H9 (cell line): ENCODE data around the gene MICAL3. TPM values are rescaled to one million over a fixed set of nuclear protein-coding genes. Genes with fewer than 3 reads are reported as not detected.

Experiments
- DNase-seq: peaks from one replicate; pipeline ENCODE4 v3.0.0-alpha.2; 2017
- H2AFZ ChIP-seq: one replicate; pipeline ENCODE4 v1.6.1; 2013; ENCODE audit warnings: mild to moderate bottlenecking, low read length, control low read depth, moderate library complexity
- H2AK5ac ChIP-seq: 2 replicates; pipeline ENCODE4 v1.6.1; 2013; ENCODE audit warnings: low read length, control low read depth, mixed read lengths; ENCODE audit not compliant: insufficient read length
- H2BK120ac ChIP-seq: one replicate; pipeline ENCODE4 v1.6.1; 2013; ENCODE audit warnings: low read depth, mild to moderate bottlenecking, low read length, control low read depth, inconsistent platforms; ENCODE audit not compliant: poor library complexity, severe bottlenecking
- H2BK12ac ChIP-seq: 2 replicates; pipeline ENCODE4 v1.6.1; 2013; ENCODE audit warnings: low read length, control low read depth, mixed read lengths, low read depth; ENCODE audit not compliant: insufficient read length
- H2BK15ac ChIP-seq: 2 replicates; pipeline ENCODE4 v1.6.1; 2013; ENCODE audit warnings: low read depth, low read length, control low read depth
- H2BK20ac ChIP-seq: one replicate; pipeline ENCODE4 v1.6.1; 2013; ENCODE audit warnings: low read depth, mild to moderate bottlenecking, low read length, control low read depth, inconsistent platforms; ENCODE audit not compliant: poor library complexity, severe bottlenecking
- H2BK5ac ChIP-seq: 2 replicates; pipeline ENCODE4 v1.6.1; 2013; ENCODE audit warnings: low read length, control low read depth, mixed read lengths; ENCODE audit not compliant: insufficient read length
- H3K14ac ChIP-seq: 2 replicates; pipeline ENCODE4 v1.6.1; 2013; ENCODE audit warnings: low read length, control low read depth; ENCODE audit not compliant: insufficient read depth
- H3K18ac ChIP-seq: 2 replicates; pipeline ENCODE4 v1.6.1; 2013; ENCODE audit warnings: low read depth, mild to moderate bottlenecking, mixed read lengths, low read length, control low read depth; ENCODE audit not compliant: insufficient read length
- H3K23ac ChIP-seq: 2 replicates; pipeline ENCODE4 v1.6.1; 2013; ENCODE audit warnings: low read length, control low read depth, mixed read lengths, low read depth; ENCODE audit not compliant: insufficient read length
- H3K23me2 ChIP-seq: 2 replicates; pipeline ENCODE4 v1.6.1; 2013; ENCODE audit warnings: low read depth, mild to moderate bottlenecking, mixed read lengths, low read length, control low read depth; ENCODE audit not compliant: insufficient read length, poor library complexity, severe bottlenecking
- H3K27ac ChIP-seq: 2 replicates; pipeline ENCODE4 v1.5.1; 2013; ENCODE audit warnings: low read length, control low read depth, mixed read lengths, low read depth; ENCODE audit not compliant: insufficient read length
- H3K27me3 ChIP-seq: 2 replicates; pipeline ENCODE4 v1.6.1; 2013; ENCODE audit warnings: low read length, control low read depth, inconsistent platforms; ENCODE audit not compliant: insufficient read depth
- H3K4ac ChIP-seq: 2 replicates; pipeline ENCODE4 v1.6.1; 2013; ENCODE audit warnings: low read depth, mild to moderate bottlenecking, control low read depth, inconsistent platforms, low read length, moderate library complexity
- H3K4me1 ChIP-seq: 2 replicates; pipeline ENCODE4 v1.6.1; 2013; ENCODE audit warnings: low read length, control low read depth, inconsistent platforms; ENCODE audit not compliant: insufficient read depth
- H3K4me2 ChIP-seq: 2 replicates; pipeline ENCODE4 v1.6.1; 2013; ENCODE audit warnings: low read length, control low read depth, mixed read lengths; ENCODE audit not compliant: insufficient read length, insufficient read depth
- H3K56ac ChIP-seq: 2 replicates; pipeline ENCODE4 v1.6.1; 2013; ENCODE audit warnings: low read depth, mild to moderate bottlenecking, mixed read lengths, low read length, control low read depth; ENCODE audit not compliant: insufficient read length
- H3K79me1 ChIP-seq: 2 replicates; pipeline ENCODE4 v1.6.1; 2013; ENCODE audit warnings: low read depth, mild to moderate bottlenecking, moderate library complexity, low read length, control low read depth, inconsistent platforms; ENCODE audit not compliant: insufficient read depth, poor library complexity, severe bottlenecking
- H3K79me2 ChIP-seq: 2 replicates; pipeline ENCODE4 v1.6.1; 2013; ENCODE audit warnings: low read length, control low read depth, inconsistent platforms; ENCODE audit not compliant: insufficient read depth
- H3K9ac ChIP-seq: 2 replicates; pipeline ENCODE4 v1.6.1; 2013; ENCODE audit warnings: low read length, control low read depth, mixed read lengths; ENCODE audit not compliant: insufficient read length; ENCODE audit errors: extremely low read depth
- H3K9me3 ChIP-seq: one replicate; pipeline ENCODE4 v1.6.1; 2013; ENCODE audit warnings: low read depth, low read length, inconsistent platforms; ENCODE audit not compliant: control insufficient read depth
- H3T11ph ChIP-seq: one replicate; pipeline ENCODE4 v1.6.1; 2013; ENCODE audit warnings: mild to moderate bottlenecking, low read length, control low read depth, inconsistent platforms
- H4K20me1 ChIP-seq: one replicate; pipeline ENCODE4 v1.6.1; 2013; ENCODE audit not compliant: control insufficient read depth, insufficient read length, insufficient read depth
- H4K5ac ChIP-seq: 2 replicates; pipeline ENCODE4 v1.6.1; 2013; ENCODE audit warnings: low read depth, mild to moderate bottlenecking, mixed read lengths, low read length, control low read depth; ENCODE audit not compliant: insufficient read length
- H4K8ac ChIP-seq: replicated peaks from 2 replicates; pipeline ENCODE4 v1.6.1; 2013; ENCODE audit warnings: low read length, control low read depth, mixed read lengths, low read depth; ENCODE audit not compliant: insufficient read length
- H4K91ac ChIP-seq: 2 replicates; pipeline ENCODE4 v1.6.1; 2013; ENCODE audit warnings: low read depth, mild to moderate bottlenecking, moderate library complexity, mixed read lengths, low read length, control low read depth; ENCODE audit not compliant: insufficient read length
- H3K27ac Mint-ChIP-seq, 3 experiments: 2 replicates in 2 of 3; 3 replicates in 1 of 3; pipeline ENCODE4 v1.8.0; 2020 to 2021; ENCODE audit warnings: mixed read lengths in 3 of 3, mild to moderate bottlenecking in 1 of 3, moderate library complexity in 1 of 3
- H3K27me3 Mint-ChIP-seq: 2 replicates; pipeline ENCODE4 v1.8.0; 2021; ENCODE audit warnings: low read depth, mild to moderate bottlenecking, moderate library complexity, mixed read lengths
- H3K36me3 Mint-ChIP-seq, 3 experiments: 2 replicates in 2 of 3; 3 replicates in 1 of 3; pipeline ENCODE4 v1.8.0; 2020 to 2021; ENCODE audit warnings: low read depth in 3 of 3, mixed read lengths in 3 of 3; ENCODE audit not compliant: insufficient read depth in 1 of 3
- H3K4me1 Mint-ChIP-seq, 2 experiments: 2 replicates each; pipeline ENCODE4 v1.8.0; 2020; ENCODE audit warnings: mixed read lengths in 2 of 2
- H3K4me3 Mint-ChIP-seq, 2 experiments: 2 replicates in 1 of 2; 3 replicates in 1 of 2; pipeline ENCODE4 v1.8.0; 2020 to 2021; ENCODE audit warnings: mild to moderate bottlenecking in 2 of 2, mixed read lengths in 2 of 2, moderate library complexity in 1 of 2
- H3K9me3 Mint-ChIP-seq, 2 experiments: 2 replicates in 1 of 2; 3 replicates in 1 of 2; pipeline ENCODE4 v1.8.0; 2020; ENCODE audit warnings: mild to moderate bottlenecking in 2 of 2, mixed read lengths in 2 of 2, moderate library complexity in 1 of 2
- CTCF ChIP-seq: fragments of 200-600 bp; sonication (generic); conservative IDR thresholded peaks from 3 replicates; pipeline ENCODE4 v1.8.0; 2021; ENCODE audit warnings: antibody characterized with exemption, mild to moderate bottlenecking
- WGBS: extraction: QIAGEN DNeasy Blood & Tissue Kit; methylation state at CpG from one replicate; pipeline ENCODE4 v1.1.7; 2013; ENCODE audit warnings: missing lambda C conversion rate, low lambda C conversion rate, mixed read lengths; ENCODE audit not compliant: insufficient read length; ENCODE audit errors: extremely low coverage; 5-methylcytosine and 5-hydroxymethylcytosine counted together
- total RNA-seq: library from RNA; stranded (reverse); gene quantifications from 2 replicates; pipeline ENCODE4 v1.2.1, GENCODE V29; 2021

MICAL3 gene
- total RNA-seq, 1 experiment from 2014 or later, result 50.2 TPM

GRCh38 chr22:17822087-17822486 lies 202.3 kb downstream of the MICAL3 start:
- Histone ChIP-seq H3K23me2 (no peaks in the 10 kb centered on the region), H3K9ac (no peak overlapping the region), H3K4me2 (no peak overlapping the region), H3K27me3 (no peaks in the 10 kb centered on the region), H3K4me1 (no peaks in the 10 kb centered on the region), H3K23ac (no peak overlapping the region), H3K18ac (no peak overlapping the region), H3T11ph (no peak overlapping the region), H4K8ac (no peak overlapping the region), H4K5ac (no peak overlapping the region), H3K9me3 (no peaks in the 10 kb centered on the region), H4K91ac (no peak overlapping the region), H2AFZ (no peak overlapping the region), H3K4ac (no peak overlapping the region), H4K20me1 (no peaks in the 10 kb centered on the region), H2BK5ac (no peak overlapping the region), H3K79me1 (no peaks in the 10 kb centered on the region), H3K79me2 (no peaks in the 10 kb centered on the region), H2AK5ac (no peak overlapping the region), H2BK120ac (no peak overlapping the region), H3K14ac (no peak overlapping the region; the same call in 1 of the 2 replicates), H2BK20ac (no peak overlapping the region), H2BK15ac (no peak overlapping the region), H3K56ac (no peak overlapping the region), H2BK12ac (no peak overlapping the region), H3K27ac (no peak overlapping the region)
- no peak overlapping the region for H3K27ac Mint-ChIP-seq
- H3K4me3 Mint-ChIP-seq, result no peak overlapping the region
- no peak for DNase-seq
- H3K4me1 Mint-ChIP-seq, result no peaks in the 10 kb centered on the region
- peaks cover 0 to 7% (median 4%) of the 10 kb centered on the region in 3 experiments; a peak in 3 of 7 replicates for H3K36me3 Mint-ChIP-seq
- WGBS, result no CpG with 5 or more reads among the region's 13 CpGs
- no peaks in the 10 kb centered on the region for H3K9me3 Mint-ChIP-seq
- TF ChIP-seq CTCF, result no peak
- H3K27me3 Mint-ChIP-seq, result no peaks in the 10 kb centered on the region
